Endothelial cell of umbilical vein (primary cell): ENCODE results near the gene PTCH1. TPM values are rescaled to one million over a fixed set of nuclear protein-coding genes. Genes with fewer than 3 reads are reported as not detected.

Experiments
- BruUV-seq: library from RNA; stranded (reverse); fragments of 400-500 nt; replicated peaks from 2 replicates; lab custom pipeline; 2021; lab: Mats Ljungman, UMichigan
- CTCF ChIA-PET: fragments of 300-600, 350-600 bp; sonication (Branson Sonifier 250); formaldehyde crosslinking; loops from one replicate; lab custom pipeline; 2021; ENCODE audit warnings: antibody characterized with exemption, inconsistent platforms; lab: Charles Lee
- POLR2A ChIA-PET: fragments of 300-600, 350-600 bp; sonication (Branson Sonifier 250); formaldehyde crosslinking; loops from one replicate; lab custom pipeline; 2021; ENCODE audit warnings: antibody characterized with exemption, inconsistent platforms; lab: Charles Lee
- DNase-seq: peaks from one replicate; pipeline ENCODE4 v3.0.0-alpha.2; 2011; ENCODE audit warnings: low read depth, low spot score
- FAIRE-seq: peaks from 2 replicates; lab custom pipeline; 2011; peaks lifted over from hg19 to GRCh38; lab: Jason Lieb, UNC
- H2AFZ ChIP-seq: 2 replicates; pipeline ENCODE4 v1.6.0; 2012; ENCODE audit warnings: low read depth, low read length, control low read depth, inconsistent platforms
- H3K27ac ChIP-seq: 2 replicates; pipeline ENCODE4 v1.5.1; 2011; ENCODE audit warnings: low read depth, mild to moderate bottlenecking, control low read depth, low read length, moderate library complexity; ENCODE audit not compliant: insufficient read depth
- H3K27me3 ChIP-seq, 2 experiments: 2 replicates each; pipeline versions ENCODE4 v1.6.0 to v1.6.1; 2011; ENCODE audit warnings: low read length in 2 of 2, mixed read lengths in 1 of 2; ENCODE audit not compliant: control insufficient read depth in 2 of 2, insufficient read depth in 2 of 2
- H3K36me3 ChIP-seq, 2 experiments: 2 replicates in 1 of 2; 3 replicates in 1 of 2; pipeline ENCODE4 v1.5.1; 2011; ENCODE audit warnings: low read length in 2 of 2, mild to moderate bottlenecking in 1 of 2, moderate library complexity in 1 of 2; ENCODE audit not compliant: control insufficient read depth in 2 of 2, insufficient read depth in 2 of 2; ENCODE audit errors: extremely low read depth in 1 of 2
- H3K4me1 ChIP-seq: 3 replicates; pipeline ENCODE4 v1.5.1; 2011; ENCODE audit warnings: mild to moderate bottlenecking, low read length; ENCODE audit not compliant: control insufficient read depth, insufficient read depth; ENCODE audit errors: extremely low read depth
- H3K4me2 ChIP-seq: 2 replicates; pipeline ENCODE4 v1.6.1; 2011; ENCODE audit warnings: low read length, control low read depth, mixed read lengths; ENCODE audit not compliant: insufficient read depth
- H3K4me3 ChIP-seq, 3 experiments: fragments of 200-600 bp in 1 of 3; sonication (generic), shearing (Covaris generic) in 1 of 3; replicated peaks in 1 of 3; 2 replicates each; pipeline ENCODE4 v1.5.1; 2011 to 2016; ENCODE audit warnings: control low read depth in 3 of 3, low read length in 3 of 3, mild to moderate bottlenecking in 2 of 3, inconsistent platforms in 1 of 3, low read depth in 1 of 3, moderate library complexity in 1 of 3; ENCODE audit not compliant: insufficient read depth in 1 of 3
- H3K79me2 ChIP-seq: 2 replicates; pipeline ENCODE4 v1.6.0; 2012; ENCODE audit warnings: low read length, inconsistent platforms; ENCODE audit not compliant: control insufficient read depth, insufficient read depth
- H3K9ac ChIP-seq: replicated peaks from 2 replicates; pipeline ENCODE3; 2011; ENCODE audit warnings: low read length, control low read depth; ENCODE audit not compliant: insufficient read depth; ENCODE audit errors: extremely low read depth
- H3K9me1 ChIP-seq: replicated peaks from 3 replicates; pipeline ENCODE4 v1.6.0; 2011; ENCODE audit warnings: mild to moderate bottlenecking, low read length; ENCODE audit not compliant: control insufficient read depth, insufficient read depth; ENCODE audit errors: extremely low read depth
- H3K9me3 ChIP-seq: replicated peaks from 2 replicates; pipeline ENCODE4 v1.5.1; 2012; ENCODE audit warnings: low read length, inconsistent platforms; ENCODE audit not compliant: control insufficient read depth, insufficient read depth
- H4K20me1 ChIP-seq: replicated peaks from 2 replicates; pipeline ENCODE3; 2011; ENCODE audit warnings: mild to moderate bottlenecking, low read length; ENCODE audit not compliant: control insufficient read depth, insufficient read depth; ENCODE audit errors: extremely low read depth
- EZH2 ChIP-seq: IDR thresholded peaks from 2 replicates; pipeline ENCODE4 v1.6.1; 2012; ENCODE audit warnings: borderline replicate concordance, low read depth, mild to moderate bottlenecking, moderate library complexity, low read length, inconsistent platforms; ENCODE audit not compliant: severe bottlenecking
- FOS ChIP-seq: IDR thresholded peaks from 2 replicates; pipeline ENCODE4 v1.6.1; 2011; ENCODE audit warnings: mild to moderate bottlenecking, low read length, moderate library complexity, borderline replicate concordance; ENCODE audit not compliant: insufficient read depth
- GATA2 ChIP-seq: IDR thresholded peaks from 2 replicates; pipeline ENCODE4 v1.7.0; 2011; ENCODE audit warnings: low read depth, mild to moderate bottlenecking, moderate library complexity, mixed read lengths, low read length; ENCODE audit not compliant: insufficient read length, insufficient read depth
- JUN ChIP-seq: IDR thresholded peaks from 2 replicates; pipeline ENCODE4 v1.6.1; 2011; ENCODE audit warnings: borderline replicate concordance, low read depth; ENCODE audit not compliant: insufficient read length, insufficient read depth
- MYC ChIP-seq: IDR thresholded peaks from one replicate; pipeline ENCODE4 v1.6.1; 2011; ENCODE audit warnings: mild to moderate bottlenecking, low read depth, low read length
- POLR2AphosphoS5 ChIP-seq: IDR thresholded peaks from 2 replicates; pipeline ENCODE4 v1.6.1; 2012; ENCODE audit warnings: low read depth, mild to moderate bottlenecking, control low read depth, low read length, moderate library complexity; ENCODE audit not compliant: insufficient read depth
- dilution Hi-C: fragments of 300-500 bp; cut with MboI; formaldehyde crosslinking; loops from one replicate; pipeline ENCODE4 v1.15.0; 2019; ENCODE audit warnings: low sequenced_read_pairs; ENCODE audit not compliant: extremely low pct_ligation_motif_present
- intact Hi-C: fragments of 100-400 bp; cut with micrococcal nuclease; formaldehyde crosslinking; loops from one replicate; pipeline ENCODE4 v1.10.0; 2022
- polyA plus RNA-seq, 4 experiments: library from polyadenylated mRNA; depleted of rRNA in 3 of 4; stranded (reverse) in 3 of 4; unstranded in 1 of 4; fragments of >200 nt; gene quantifications; 2 replicates each; pipeline versions ENCODE4 v1.2.1 to v1.2.3, GENCODE V29; 2011 to 2012; ENCODE audit warnings: missing spikeins in 1 of 4
- total RNA-seq: library from RNA; stranded (reverse); gene quantifications from 2 replicates; pipeline ENCODE4 v1.2.3, GENCODE V29; 2021
- TF ChIP-seq, protein P1 (sequence below), 2 donors: IDR thresholded peaks; 1 replicate in 1 of 2; 2 replicates in 1 of 2; pipeline ENCODE4 v1.5.1; 2011; ENCODE audit warnings: low read length in 2 of 2, mild to moderate bottlenecking in 2 of 2, moderate library complexity in 2 of 2, control low read depth in 1 of 2, inconsistent platforms in 1 of 2, low read depth in 1 of 2; ENCODE audit not compliant: insufficient read depth in 1 of 2; ENCODE audit errors: extremely low read depth in 1 of 2

Gene PTCH1
- total and polyA plus RNA-seq, 2 donors (not counting 3 experiments of a cell fraction or from before 2014, with no cell fraction given): 3.9 to 12.1 TPM

DNA sequence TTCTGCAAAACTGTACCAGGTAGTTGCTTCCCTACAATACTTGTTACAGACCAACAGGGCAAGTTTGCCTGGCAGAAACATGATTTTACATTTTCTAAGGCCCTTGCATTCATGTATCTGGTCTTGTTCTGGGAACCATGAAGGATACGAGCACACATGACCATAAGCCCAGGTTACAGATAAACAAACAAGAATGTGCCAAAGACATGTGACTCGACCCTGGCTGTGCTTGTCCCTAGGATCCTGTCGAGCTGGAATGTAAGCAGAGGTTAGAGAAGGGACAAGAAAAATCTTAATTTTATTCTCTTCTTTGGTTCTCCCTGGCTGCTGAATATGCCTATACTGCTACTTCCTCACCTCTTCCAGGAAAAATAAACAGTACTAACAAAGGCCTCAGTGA is 32.5 kb downstream of the PTCH1 start:
- H3K4me1 ChIP-seq: no peaks in the 10 kb centered on the region
- TF ChIP-seq GATA2 (no peak), FOS (no peak), POLR2AphosphoS5 (no peak), JUN (no peak), MYC (no peak)
- CTCF ChIA-PET: no interaction called here

DNA sequence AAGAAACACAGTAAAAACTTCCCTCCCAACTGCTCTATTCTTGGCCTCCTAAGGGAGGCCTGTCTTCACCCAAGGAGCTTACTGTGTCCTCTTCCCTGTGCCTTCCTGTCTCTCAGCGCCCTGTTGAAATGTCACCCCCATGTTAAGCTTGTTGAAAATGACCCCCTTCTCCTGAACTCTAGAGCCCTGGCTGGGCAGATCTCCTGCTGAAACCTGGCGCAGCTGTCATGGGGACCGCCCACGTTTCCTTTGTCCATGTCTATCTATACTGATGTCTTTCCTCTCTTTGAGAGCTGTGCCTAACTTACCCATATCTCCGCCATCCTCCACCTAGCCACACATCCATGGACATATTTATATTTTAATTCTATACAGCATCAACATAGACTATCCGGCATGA is 33.3 kb downstream of the PTCH1 start:
- no peaks in the 10 kb centered on the region for H3K4me1 ChIP-seq
- FAIRE-seq: no peak
- no peaks in the 10 kb centered on the region for H3K9me3 ChIP-seq
- no peak overlapping the region for H3K27ac ChIP-seq
- DNase-seq: no peak
- intact Hi-C loops (no loop called here), dilution Hi-C loops (no loop called here)
- H3K9me1 ChIP-seq: no peaks in the 10 kb centered on the region
- TF ChIP-seq MYC (no peak), GATA2 (no peak), EZH2 (no peak)
- TF ChIP-seq, protein P1, sequence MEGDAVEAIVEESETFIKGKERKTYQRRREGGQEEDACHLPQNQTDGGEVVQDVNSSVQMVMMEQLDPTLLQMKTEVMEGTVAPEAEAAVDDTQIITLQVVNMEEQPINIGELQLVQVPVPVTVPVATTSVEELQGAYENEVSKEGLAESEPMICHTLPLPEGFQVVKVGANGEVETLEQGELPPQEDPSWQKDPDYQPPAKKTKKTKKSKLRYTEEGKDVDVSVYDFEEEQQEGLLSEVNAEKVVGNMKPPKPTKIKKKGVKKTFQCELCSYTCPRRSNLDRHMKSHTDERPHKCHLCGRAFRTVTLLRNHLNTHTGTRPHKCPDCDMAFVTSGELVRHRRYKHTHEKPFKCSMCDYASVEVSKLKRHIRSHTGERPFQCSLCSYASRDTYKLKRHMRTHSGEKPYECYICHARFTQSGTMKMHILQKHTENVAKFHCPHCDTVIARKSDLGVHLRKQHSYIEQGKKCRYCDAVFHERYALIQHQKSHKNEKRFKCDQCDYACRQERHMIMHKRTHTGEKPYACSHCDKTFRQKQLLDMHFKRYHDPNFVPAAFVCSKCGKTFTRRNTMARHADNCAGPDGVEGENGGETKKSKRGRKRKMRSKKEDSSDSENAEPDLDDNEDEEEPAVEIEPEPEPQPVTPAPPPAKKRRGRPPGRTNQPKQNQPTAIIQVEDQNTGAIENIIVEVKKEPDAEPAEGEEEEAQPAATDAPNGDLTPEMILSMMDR (IDR thresholded peaks at IDR 0.05; ENCODE audit: extremely low read depth in 1 of 2, insufficient read depth in 1 of 2, low read depth in 1 of 2, low read length in 2 of 2): no peak
- H3K27me3 ChIP-seq: no peaks in the 10 kb centered on the region
- H3K4me2 ChIP-seq: no peak overlapping the region
- CTCF ChIA-PET: no interaction called here
- H3K4me3 ChIP-seq: no peak overlapping the region
- H4K20me1 ChIP-seq: no peaks in the 10 kb centered on the region
- peaks cover 0 to 2% of the 10 kb centered on the region in 2 experiments for H3K36me3 ChIP-seq
- BruUV-seq: no TSS peak
- no peak overlapping the region for H3K9ac ChIP-seq
- no peak overlapping the region for H2AFZ ChIP-seq
- no peaks in the 10 kb centered on the region for H3K79me2 ChIP-seq
- POLR2A ChIA-PET: no interaction called here

More for the DNA sequence above, 32.5 kb downstream of the PTCH1 start:
- Histone ChIP-seq H3K4me2 (no peak overlapping the region), H3K27me3 (no peaks in the 10 kb centered on the region), H3K27ac (no peak overlapping the region), H3K9me3 (no peaks in the 10 kb centered on the region), H2AFZ (no peak overlapping the region), H3K4me3 (no peak overlapping the region), H3K9ac (no peak overlapping the region), H4K20me1 (no peaks in the 10 kb centered on the region), H3K9me1 (no peaks in the 10 kb centered on the region), H3K36me3 (no peaks in the 10 kb centered on the region), H3K79me2 (no peaks in the 10 kb centered on the region)
- BruUV-seq: no TSS peak
- no peak for FAIRE-seq
- POLR2A ChIA-PET: no interaction called here
- DNase-seq: no peak
- intact Hi-C loops (no loop called here), dilution Hi-C loops (no loop called here)
